Measurements from ENCODE around the gene GJC2.

GRCh38 chr1:228190182-228190581 is 40.5 kb downstream of the GJC2 start:
- TF ChIP-seq ZNF396 (CRISPR knock-in tag; IDR thresholded peaks at IDR 0.05; ENCODE audit: borderline replicate concordance), result no peak
- TF ChIP-seq CTCF (IDR thresholded peaks at IDR 0.05), result no peak
- TF ChIP-seq MAX (CRISPR knock-in tag; IDR thresholded peaks at IDR 0.05), result no peak
- TF ChIP-seq AFF4 (CRISPR knock-in tag; IDR thresholded peaks at IDR 0.05; ENCODE audit: borderline replicate concordance), result no peak
